Measurements from ENCODE around the gene PRKCI.
"Not testable (repeated sequence)": the region's sequence is repeated elsewhere in the genome, so short reads cannot be mapped to it uniquely, and the experiment has no call there.

Gene PRKCI

DNA sequence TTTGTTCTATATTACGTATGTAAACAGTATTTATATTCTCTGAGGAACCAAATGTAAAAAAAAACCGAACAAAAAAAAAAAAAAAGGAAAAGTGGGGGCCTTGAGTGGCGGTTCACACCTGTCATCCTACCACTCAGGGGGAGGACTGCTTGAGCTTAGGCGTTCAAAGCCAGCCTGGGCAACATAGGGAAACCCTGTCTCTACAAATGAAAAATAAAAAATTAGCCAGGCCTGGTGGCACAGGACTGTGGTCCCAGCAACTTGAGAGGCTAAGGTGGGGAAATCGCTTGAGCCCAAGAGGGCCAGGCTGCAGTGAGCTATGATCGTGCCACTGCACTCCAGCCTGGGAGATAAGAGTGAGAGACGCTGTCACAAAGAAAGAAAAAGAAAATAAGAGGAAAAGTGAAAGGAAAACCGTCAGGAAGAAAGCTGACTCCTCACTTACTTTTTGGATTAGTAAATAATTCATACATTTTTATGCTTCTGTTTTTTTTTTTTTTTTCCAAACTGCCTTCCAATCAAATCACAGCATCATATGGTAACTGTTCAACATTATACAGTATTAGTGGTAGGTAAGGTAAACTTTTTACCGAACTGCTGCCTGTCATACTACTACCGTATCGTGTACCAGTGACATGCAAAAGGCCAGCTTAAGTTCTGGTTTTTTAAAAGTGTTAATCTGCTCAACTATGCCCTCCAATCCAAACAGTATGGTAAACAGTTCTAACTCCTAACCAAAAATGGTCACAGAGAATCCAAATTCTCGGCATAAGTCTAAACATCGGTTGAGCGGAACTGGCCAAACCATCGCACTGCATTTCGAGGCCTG lies 41.9 kb upstream of the PRKCI start:
- Histone ChIP-seq H4K20me1 (ENCODE audit: insufficient read depth, low read length) (no peaks in the 10 kb centered on the region), H3K36me3 (replicated peaks; ENCODE audit: insufficient read depth, low read length) (peaks cover 10% of the 10 kb centered on the region), H3F3A (ENCODE audit: insufficient read depth, low read length) (peaks cover 17% of the 10 kb centered on the region), H3K9me3 (replicated peaks; ENCODE audit: insufficient read depth, low read length) (no peaks in the 10 kb centered on the region), H3K27me3 (replicated peaks; ENCODE audit: insufficient read depth, low read length) (no peaks in the 10 kb centered on the region), H3K4me3 (ENCODE audit: low read length) (peak overlapping the region; percentile 89), H3K4me1 (ENCODE audit: low read length) (peaks cover 17% of the 10 kb centered on the region), H3K9ac (ENCODE audit: low read length) (peak overlapping the region; percentile 95), H3K4me2 (ENCODE audit: low read depth, low read length) (peak overlapping the region; percentile 97), H3K79me2 (ENCODE audit: low read length) (peaks cover 63% of the 10 kb centered on the region), H3K9me2 (replicated peaks; ENCODE audit: insufficient read depth, low read length) (no peaks in the 10 kb centered on the region), H2AFZ (ENCODE audit: low read length) (peak overlapping the region; percentile 42), H3K27ac (ENCODE audit: low read length) (peak overlapping the region; percentile 79)
- TF ChIP-seq, protein P1, sequence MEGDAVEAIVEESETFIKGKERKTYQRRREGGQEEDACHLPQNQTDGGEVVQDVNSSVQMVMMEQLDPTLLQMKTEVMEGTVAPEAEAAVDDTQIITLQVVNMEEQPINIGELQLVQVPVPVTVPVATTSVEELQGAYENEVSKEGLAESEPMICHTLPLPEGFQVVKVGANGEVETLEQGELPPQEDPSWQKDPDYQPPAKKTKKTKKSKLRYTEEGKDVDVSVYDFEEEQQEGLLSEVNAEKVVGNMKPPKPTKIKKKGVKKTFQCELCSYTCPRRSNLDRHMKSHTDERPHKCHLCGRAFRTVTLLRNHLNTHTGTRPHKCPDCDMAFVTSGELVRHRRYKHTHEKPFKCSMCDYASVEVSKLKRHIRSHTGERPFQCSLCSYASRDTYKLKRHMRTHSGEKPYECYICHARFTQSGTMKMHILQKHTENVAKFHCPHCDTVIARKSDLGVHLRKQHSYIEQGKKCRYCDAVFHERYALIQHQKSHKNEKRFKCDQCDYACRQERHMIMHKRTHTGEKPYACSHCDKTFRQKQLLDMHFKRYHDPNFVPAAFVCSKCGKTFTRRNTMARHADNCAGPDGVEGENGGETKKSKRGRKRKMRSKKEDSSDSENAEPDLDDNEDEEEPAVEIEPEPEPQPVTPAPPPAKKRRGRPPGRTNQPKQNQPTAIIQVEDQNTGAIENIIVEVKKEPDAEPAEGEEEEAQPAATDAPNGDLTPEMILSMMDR (IDR thresholded peaks at IDR 0.05; ENCODE audit: low read length), result no peak
- TF ChIP-seq EZH2phosphoT487 (IDR thresholded peaks at IDR 0.05; ENCODE audit: low read length) (no peak), EZH2 (optimal IDR thresholded peaks at IDR 0.05; ENCODE audit: low read depth, low read length) (no peak)
- DNase-seq, result peak; percentile 28

DNA sequence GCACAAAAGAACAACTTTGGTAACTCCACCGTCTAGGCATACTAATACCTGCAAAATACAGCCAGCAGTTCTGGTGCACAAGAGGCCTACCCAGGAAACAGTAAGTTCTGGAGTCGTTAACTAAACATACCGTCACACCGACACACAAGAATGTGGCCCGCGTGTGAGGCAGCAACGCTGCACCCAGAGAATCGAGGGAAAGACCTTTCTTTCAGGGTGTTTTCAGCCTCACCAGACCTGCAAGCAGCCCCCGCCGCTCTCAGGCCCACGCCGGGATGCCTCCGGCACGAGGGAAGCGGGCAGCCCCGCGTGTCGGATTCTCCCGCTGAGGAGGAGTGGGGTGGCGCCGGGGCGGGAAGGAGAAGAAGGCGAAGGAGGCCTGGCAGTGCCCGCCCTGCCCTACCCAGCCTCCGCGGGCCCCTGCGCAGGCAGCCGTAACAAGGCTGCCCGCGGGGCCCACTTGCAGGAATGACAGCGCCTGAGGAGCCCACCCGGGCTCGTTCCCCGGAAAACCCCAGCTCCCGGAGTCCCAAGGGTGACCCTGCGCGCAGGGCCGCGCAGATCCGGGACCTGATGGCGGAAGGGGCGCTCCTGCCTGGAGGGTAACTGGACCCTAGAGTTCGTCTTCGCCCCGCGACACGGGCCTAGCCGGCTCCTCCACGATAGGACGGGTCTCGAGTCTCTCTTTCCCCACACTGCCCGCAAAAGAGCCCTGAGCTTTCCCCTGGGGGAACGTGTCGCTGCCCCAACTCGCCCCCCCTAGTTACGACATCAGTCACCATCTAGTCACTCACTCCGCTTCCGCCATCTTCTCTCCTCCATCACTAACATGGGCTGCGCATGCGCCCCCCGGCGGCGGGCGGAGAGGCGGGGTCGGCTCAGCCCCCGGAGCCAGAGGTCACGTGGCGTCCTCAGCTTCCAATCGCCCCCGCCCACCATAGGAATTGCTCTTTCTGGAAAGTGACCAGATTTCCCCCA lies 41.0 kb upstream of the PRKCI start, which contains the start of gene PHC3:
PHC3 (minus strand) TSS at position 826 of the 978 bp plus-strand sequence; CDS start at position 808, 18 bp downstream.
- Histone ChIP-seq H3K79me2 (ENCODE audit: low read length) (peaks cover 54% of the 10 kb centered on the region), H3K4me2 (ENCODE audit: low read depth, low read length) (peak within 1 kb of the TSS; percentile 97), H3K27ac (ENCODE audit: low read length) (peak within 1 kb of the TSS; percentile 79), H3K4me3 (ENCODE audit: low read length) (peak within 1 kb of the TSS; percentile 89), H3K36me3 (replicated peaks; ENCODE audit: insufficient read depth, low read length) (peaks cover 10% of the 10 kb centered on the region), H3K4me1 (ENCODE audit: low read length) (peaks cover 16% of the 10 kb centered on the region), H3K9me3 (replicated peaks; ENCODE audit: insufficient read depth, low read length) (no peaks in the 10 kb centered on the region), H3K9me2 (replicated peaks; ENCODE audit: insufficient read depth, low read length) (no peaks in the 10 kb centered on the region), H3K9ac (ENCODE audit: low read length) (peak within 1 kb of the TSS; percentile 95), H4K20me1 (ENCODE audit: insufficient read depth, low read length) (no peaks in the 10 kb centered on the region), H2AFZ (ENCODE audit: low read length) (peak within 1 kb of the TSS; percentile 42), H3K27me3 (replicated peaks; ENCODE audit: insufficient read depth, low read length) (no peaks in the 10 kb centered on the region), H3F3A (ENCODE audit: insufficient read depth, low read length) (peaks cover 17% of the 10 kb centered on the region)
- peak; percentile 95 for DNase-seq
- TF ChIP-seq, protein P1 (IDR thresholded peaks at IDR 0.05; ENCODE audit: low read length), result no peak; the same call in 1 of the 2 replicates
- TF ChIP-seq EZH2 (optimal IDR thresholded peaks at IDR 0.05; ENCODE audit: low read depth, low read length) (no peak), EZH2phosphoT487 (IDR thresholded peaks at IDR 0.05; ENCODE audit: low read length) (no peak)

DNA sequence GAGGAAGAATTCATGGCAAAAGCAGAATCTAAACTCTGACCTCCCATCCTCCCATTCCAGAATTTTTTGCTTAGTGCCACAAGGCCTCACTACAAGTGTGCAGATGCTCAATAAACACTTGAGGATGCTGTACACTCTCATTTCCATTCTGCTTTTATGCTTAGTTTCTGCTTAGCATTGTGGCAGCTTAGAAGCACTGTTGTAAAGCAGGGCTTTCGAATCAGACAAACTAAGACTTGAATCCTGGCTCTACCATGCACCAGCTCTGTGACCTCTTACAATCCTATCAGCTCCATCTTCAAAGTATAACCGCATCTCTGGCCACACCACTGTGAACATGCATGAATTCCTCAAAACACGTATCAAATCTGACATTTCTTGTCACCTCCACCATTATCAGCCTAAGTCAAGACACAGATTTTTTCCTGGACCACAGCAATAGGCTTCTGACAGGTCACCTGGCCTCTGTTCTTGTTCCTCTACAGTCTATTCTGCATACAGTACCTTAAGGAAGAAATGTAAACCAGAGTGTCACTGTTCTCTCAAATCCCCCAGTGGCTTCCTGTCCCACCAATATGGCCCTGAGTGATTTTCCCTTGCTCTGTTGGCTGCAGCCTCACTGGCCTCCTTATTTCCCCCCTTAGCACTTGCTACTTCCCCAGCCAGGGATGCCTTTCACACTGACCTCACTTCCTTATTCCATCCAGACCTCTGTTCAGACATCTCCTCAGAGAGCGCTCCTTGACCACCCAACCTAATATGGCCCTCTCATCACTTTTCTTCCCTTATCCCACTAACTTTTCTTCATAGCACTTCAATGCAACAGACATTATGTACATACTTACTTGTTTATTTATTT lies 32.6 kb upstream of the PRKCI start:
- Histone ChIP-seq H3K27ac (ENCODE audit: low read length) (no peak overlapping the region), H4K20me1 (ENCODE audit: insufficient read depth, low read length) (no peaks in the 10 kb centered on the region), H3F3A (ENCODE audit: insufficient read depth, low read length) (no peaks in the 10 kb centered on the region), H3K9me3 (replicated peaks; ENCODE audit: insufficient read depth, low read length) (no peaks in the 10 kb centered on the region), H3K4me3 (ENCODE audit: low read length) (no peak overlapping the region), H3K79me2 (ENCODE audit: low read length) (no peaks in the 10 kb centered on the region), H3K9ac (ENCODE audit: low read length) (no peak overlapping the region), H3K36me3 (replicated peaks; ENCODE audit: insufficient read depth, low read length) (no peaks in the 10 kb centered on the region), H3K9me2 (replicated peaks; ENCODE audit: insufficient read depth, low read length) (no peaks in the 10 kb centered on the region), H3K27me3 (replicated peaks; ENCODE audit: insufficient read depth, low read length) (no peaks in the 10 kb centered on the region), H3K4me1 (ENCODE audit: low read length) (peaks cover 5% of the 10 kb centered on the region), H3K4me2 (ENCODE audit: low read depth, low read length) (peak overlapping the region; percentile 35; the same call in 1 of the 2 replicates), H2AFZ (ENCODE audit: low read length) (peak overlapping the region; percentile 10; the same call in 1 of the 2 replicates)
- DNase-seq, result no peak
- TF ChIP-seq EZH2phosphoT487 (IDR thresholded peaks at IDR 0.05; ENCODE audit: low read length), result no peak
- no peak for TF ChIP-seq EZH2 (optimal IDR thresholded peaks at IDR 0.05; ENCODE audit: low read depth, low read length)
- TF ChIP-seq, protein P1 (IDR thresholded peaks at IDR 0.05; ENCODE audit: low read length), result no peak

DNA sequence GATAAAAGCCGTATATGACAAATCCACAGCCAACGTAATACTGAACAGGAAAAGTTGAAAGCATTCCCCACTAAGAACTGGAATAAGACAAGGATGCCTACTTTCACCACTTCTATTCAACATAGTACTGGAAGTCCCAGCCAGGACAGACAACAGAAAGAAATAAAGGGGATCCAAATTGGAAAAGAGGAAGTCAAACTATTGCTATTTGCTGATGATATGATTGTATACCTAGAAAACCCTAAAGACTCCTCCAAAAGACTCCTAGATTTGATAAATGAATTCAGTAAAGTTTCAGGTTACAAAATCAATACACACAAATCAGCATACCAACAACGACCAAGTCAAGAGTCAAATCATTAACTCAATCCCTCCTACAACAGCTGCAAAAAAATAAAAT lies 26.5 kb upstream of the PRKCI start:
- not testable (repeated sequence) for H3K27ac ChIP-seq (ENCODE audit: low read length); H3K4me1 ChIP-seq (ENCODE audit: low read length); DNase-seq; H3K4me3 ChIP-seq (ENCODE audit: low read length); H3K27me3 ChIP-seq (replicated peaks; ENCODE audit: insufficient read depth, low read length); H3K9ac ChIP-seq (ENCODE audit: low read length); H3K79me2 ChIP-seq (ENCODE audit: low read length); H3K4me2 ChIP-seq (ENCODE audit: low read depth, low read length); H3K9me2 ChIP-seq (replicated peaks; ENCODE audit: insufficient read depth, low read length); H4K20me1 ChIP-seq (ENCODE audit: insufficient read depth, low read length); H3K36me3 ChIP-seq (replicated peaks; ENCODE audit: insufficient read depth, low read length); H3K9me3 ChIP-seq (replicated peaks; ENCODE audit: insufficient read depth, low read length); H3F3A ChIP-seq (ENCODE audit: insufficient read depth, low read length); H2AFZ ChIP-seq (ENCODE audit: low read length)
